ENCODE measurements around the gene CXorf58.

- no peak for TF ChIP-seq FOXJ3 (CRISPR knock-in tag; IDR thresholded peaks at IDR 0.05)
- no peak for TF ChIP-seq CTCF (IDR thresholded peaks at IDR 0.05)
- TF ChIP-seq FOXM1 (IDR thresholded peaks at IDR 0.05; ENCODE audit: low read depth): no peak
- no peak for TF ChIP-seq POLR2AphosphoS5 (IDR thresholded peaks at IDR 0.05; ENCODE audit: low read depth, low read length)
- TF ChIP-seq USF2 (IDR thresholded peaks at IDR 0.05; ENCODE audit: borderline replicate concordance, low read depth, low read length): no peak
Measured at GRCh38 chrX:23945206-23945605, 37.4 kb downstream of the CXorf58 start.
